ENCODE measurements around the gene CLEC3B.
"Not testable (repeated sequence)": the region's sequence is repeated elsewhere in the genome, so short reads cannot be mapped to it uniquely, and the experiment has no call there.

The CLEC3B gene

DNA sequence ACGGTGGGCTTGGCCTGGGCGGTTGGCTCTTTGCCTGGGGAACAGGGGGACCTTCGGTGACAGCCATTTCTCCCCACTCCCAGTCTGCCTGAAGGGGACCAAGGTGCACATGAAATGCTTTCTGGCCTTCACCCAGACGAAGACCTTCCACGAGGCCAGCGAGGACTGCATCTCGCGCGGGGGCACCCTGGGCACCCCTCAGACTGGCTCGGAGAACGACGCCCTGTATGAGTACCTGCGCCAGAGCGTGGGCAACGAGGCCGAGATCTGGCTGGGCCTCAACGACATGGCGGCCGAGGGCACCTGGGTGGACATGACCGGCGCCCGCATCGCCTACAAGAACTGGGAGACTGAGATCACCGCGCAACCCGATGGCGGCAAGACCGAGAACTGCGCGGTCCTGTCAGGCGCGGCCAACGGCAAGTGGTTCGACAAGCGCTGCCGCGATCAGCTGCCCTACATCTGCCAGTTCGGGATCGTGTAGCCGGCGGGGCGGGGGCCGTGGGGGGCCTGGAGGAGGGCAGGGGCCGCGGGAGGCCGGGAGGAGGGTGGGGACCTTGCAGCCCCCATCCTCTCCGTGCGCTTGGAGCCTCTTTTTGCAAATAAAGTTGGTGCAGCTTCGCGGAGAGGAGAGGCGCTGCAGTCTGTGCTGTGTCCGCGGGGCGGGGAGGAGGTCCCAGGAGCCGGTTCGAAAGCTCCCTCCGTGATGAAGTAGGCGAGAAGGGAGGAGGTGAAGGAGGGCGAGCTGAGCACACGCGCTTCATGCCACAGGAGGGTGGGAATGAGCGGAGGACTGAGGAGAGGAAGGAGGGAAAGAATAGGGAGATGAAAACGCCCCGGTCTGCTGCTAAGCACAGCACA, 9.6 kb downstream of the CLEC3B start:
- no peaks in the 10 kb centered on the region for H3K36me3 Mint-ChIP-seq (ENCODE audit: low read depth)
- no peak overlapping the region for H3K4me3 Mint-ChIP-seq

DNA sequence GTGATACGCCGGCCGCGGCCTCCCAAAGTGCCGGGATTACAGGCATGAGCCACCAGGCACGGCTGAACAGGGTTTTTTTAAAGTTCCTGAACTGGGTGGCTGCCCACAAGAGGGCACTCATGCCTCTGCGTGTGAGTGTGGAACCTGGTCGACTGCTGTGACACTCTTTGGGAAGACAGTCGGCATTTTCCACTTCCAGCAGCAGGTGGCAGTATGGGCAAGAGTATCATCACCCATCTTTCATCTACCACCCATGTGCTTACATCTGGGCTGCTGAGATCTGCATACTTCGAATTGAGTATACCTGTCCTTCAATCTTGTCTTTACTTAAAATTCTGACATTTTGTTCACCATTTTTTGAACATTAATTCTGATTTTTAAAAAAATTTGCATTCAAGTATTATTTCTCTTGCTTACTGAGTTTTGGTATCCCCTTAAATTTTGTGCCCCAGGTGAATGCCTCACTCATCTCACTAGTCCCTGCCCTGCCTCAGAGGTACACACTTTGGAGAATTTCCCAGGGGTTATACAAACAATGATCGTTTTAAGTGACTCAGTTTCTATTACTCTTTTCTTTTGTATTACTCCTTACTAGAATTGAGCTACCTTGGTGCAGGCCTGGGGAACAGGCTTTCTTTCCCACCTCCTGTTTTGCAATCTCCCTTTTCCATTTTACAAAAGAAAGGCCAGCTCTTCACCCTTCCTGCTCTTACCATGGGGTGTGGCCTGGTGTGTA, 11.8 kb downstream of the CLEC3B start:
- Mint-ChIP-seq H3K27me3 (peaks cover 36% of the 10 kb centered on the region), H3K4me1 (peaks cover 43% of the 10 kb centered on the region), H3K36me3 (ENCODE audit: low read depth) (no peaks in the 10 kb centered on the region), H3K4me3 (no peak overlapping the region), H3K27ac (no peak overlapping the region), H3K9me3 (no peaks in the 10 kb centered on the region)
- ATAC-seq (peak; percentile 86), DNase-seq (peak; percentile 88)

More for the DNA sequence above, 9.6 kb downstream of the CLEC3B start:
- Mint-ChIP-seq H3K4me1 (peaks cover 26% of the 10 kb centered on the region), H3K9me3 (no peaks in the 10 kb centered on the region), H3K27me3 (peaks cover 36% of the 10 kb centered on the region), H3K27ac (no peak overlapping the region)
- ATAC-seq, result no peak
- peak; percentile 18 for DNase-seq

GRCh38 chr3:45041666-45042065, 15.6 kb downstream of the CLEC3B start:
- DNase-seq, result no peak
- no peaks in the 10 kb centered on the region for H3K36me3 Mint-ChIP-seq (ENCODE audit: low read depth)
- H3K9me3 Mint-ChIP-seq, result no peaks in the 10 kb centered on the region
- H3K27ac Mint-ChIP-seq, result no peak overlapping the region
- no peak overlapping the region for H3K4me3 Mint-ChIP-seq
- H3K27me3 Mint-ChIP-seq, result peaks cover 23% of the 10 kb centered on the region
- ATAC-seq, result no peak
- H3K4me1 Mint-ChIP-seq, result peaks cover 22% of the 10 kb centered on the region

DNA sequence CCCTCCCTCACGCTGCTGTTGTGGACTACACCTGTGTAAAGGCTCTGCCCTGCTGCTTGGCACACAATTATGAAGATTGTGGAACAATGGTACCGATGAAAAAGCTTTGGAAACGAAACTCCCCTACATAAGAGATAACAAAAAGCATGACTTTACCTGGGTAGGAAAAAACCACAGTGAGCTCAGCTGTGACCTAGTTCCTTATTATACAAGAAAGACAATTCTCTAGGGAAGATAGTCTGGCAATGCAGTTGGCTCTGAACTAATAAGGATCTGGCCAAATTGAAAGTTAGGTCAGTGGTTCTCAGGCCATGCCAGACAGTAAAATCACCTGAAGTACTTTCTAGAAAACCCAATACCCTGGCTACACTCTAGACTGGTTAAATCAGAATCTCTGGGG, 16.1 kb downstream of the CLEC3B start:
- Mint-ChIP-seq H3K4me1 (peaks cover 22% of the 10 kb centered on the region), H3K27me3 (peaks cover 21% of the 10 kb centered on the region), H3K27ac (no peak overlapping the region), H3K9me3 (no peaks in the 10 kb centered on the region), H3K4me3 (no peak overlapping the region), H3K36me3 (ENCODE audit: low read depth) (no peaks in the 10 kb centered on the region)
- no peak for DNase-seq
- ATAC-seq, result no peak

GRCh38 chr3:45043728-45044299, 17.7 kb downstream of the CLEC3B start:
- H3K9me3 Mint-ChIP-seq, result no peaks in the 10 kb centered on the region
- peaks cover 21% of the 10 kb centered on the region for H3K27me3 Mint-ChIP-seq
- H3K4me3 Mint-ChIP-seq, result no peak overlapping the region
- DNase-seq (no peak), ATAC-seq (no peak)
- H3K4me1 Mint-ChIP-seq, result peaks cover 22% of the 10 kb centered on the region
- H3K36me3 Mint-ChIP-seq (ENCODE audit: low read depth), result no peaks in the 10 kb centered on the region
- no peak overlapping the region for H3K27ac Mint-ChIP-seq

DNA sequence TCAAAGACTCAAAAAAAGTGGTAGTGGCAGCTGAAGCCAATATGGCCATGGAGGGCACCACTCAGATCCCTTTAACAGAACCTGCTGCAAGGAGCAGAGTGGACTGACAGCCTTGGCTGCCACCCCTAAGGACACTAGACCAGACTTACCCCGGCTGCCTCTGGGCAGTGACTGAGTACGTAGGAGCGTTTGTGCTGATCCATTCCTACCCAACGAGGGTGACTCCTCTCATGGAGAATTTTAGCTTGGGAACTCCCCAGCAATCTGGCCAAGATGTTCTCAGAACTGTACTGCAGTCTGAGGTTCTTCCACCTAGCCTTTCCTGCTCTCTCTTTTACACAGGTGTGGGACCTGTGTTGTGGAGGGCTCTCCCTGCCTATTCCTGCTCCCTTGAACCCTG, 22.1 kb downstream of the CLEC3B start:
- no peaks in the 10 kb centered on the region for H3K36me3 Mint-ChIP-seq (ENCODE audit: low read depth)
- DNase-seq (no peak), ATAC-seq (no peak)
- H3K27ac Mint-ChIP-seq, result no peak overlapping the region
- no peaks in the 10 kb centered on the region for H3K9me3 Mint-ChIP-seq
- H3K4me3 Mint-ChIP-seq, result no peak overlapping the region
- H3K27me3 Mint-ChIP-seq, result peaks cover 32% of the 10 kb centered on the region
- no peaks in the 10 kb centered on the region for H3K4me1 Mint-ChIP-seq

- H3K4me1 Mint-ChIP-seq, result peaks cover 7% of the 10 kb centered on the region
- H3K36me3 Mint-ChIP-seq (ENCODE audit: low read depth), result no peaks in the 10 kb centered on the region
- no peaks in the 10 kb centered on the region for H3K9me3 Mint-ChIP-seq
- no peak overlapping the region for H3K4me3 Mint-ChIP-seq
- ATAC-seq, result no peak
- H3K27me3 Mint-ChIP-seq, result peaks cover 32% of the 10 kb centered on the region
- no peak overlapping the region for H3K27ac Mint-ChIP-seq
- no peak for DNase-seq
These were observed 23.7 kb downstream of the CLEC3B start for GRCh38 chr3:45049807-45050206.

DNA sequence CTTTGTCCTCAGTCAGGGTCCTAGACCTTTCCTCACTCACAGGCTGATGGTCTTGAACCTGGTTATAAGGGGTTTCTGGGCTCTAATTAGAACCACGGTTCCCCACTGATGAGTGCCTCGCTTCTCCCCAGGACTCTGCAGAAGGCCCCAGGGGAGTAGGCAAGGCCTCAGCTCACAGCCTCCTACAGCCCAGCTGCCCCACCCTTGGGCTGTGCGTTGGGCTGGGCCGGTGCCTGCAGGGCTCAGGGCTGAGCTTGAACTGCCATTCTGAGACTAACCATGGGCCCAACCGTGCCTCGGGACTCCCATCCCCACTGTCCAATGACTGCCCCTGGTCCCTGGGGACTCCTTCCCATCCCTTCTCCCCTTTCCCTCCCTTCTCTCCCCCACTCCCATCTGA, 25.6 kb downstream of the CLEC3B start:
- peaks cover 25% of the 10 kb centered on the region for H3K27me3 Mint-ChIP-seq
- H3K9me3 Mint-ChIP-seq, result no peaks in the 10 kb centered on the region
- no peak overlapping the region for H3K27ac Mint-ChIP-seq
- ATAC-seq (no peak), DNase-seq (no peak)
- H3K4me1 Mint-ChIP-seq, result peaks cover 18% of the 10 kb centered on the region
- H3K36me3 Mint-ChIP-seq (ENCODE audit: low read depth), result no peaks in the 10 kb centered on the region
- H3K4me3 Mint-ChIP-seq, result no peak overlapping the region

DNA sequence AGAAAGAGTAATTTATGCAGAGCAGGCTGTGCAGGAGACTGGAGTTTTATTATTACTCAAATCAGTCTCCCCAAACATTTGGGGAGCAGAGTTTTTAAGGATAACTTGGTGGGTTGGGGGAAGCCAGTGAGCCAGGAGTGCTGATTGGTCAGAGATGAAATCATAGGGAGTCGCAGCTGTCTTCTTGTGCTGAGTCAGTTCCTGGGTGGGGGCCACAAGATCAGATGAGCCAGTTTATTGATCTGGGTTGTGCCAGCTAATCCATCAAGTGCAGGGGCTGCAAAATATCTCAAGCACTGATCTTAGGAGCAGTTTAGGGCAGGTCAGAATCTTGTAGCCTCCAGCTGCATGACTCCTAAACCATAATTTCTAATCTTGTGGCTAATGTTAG, 27.7 kb downstream of the CLEC3B start:
- H3K27me3 Mint-ChIP-seq, result peaks cover 22% of the 10 kb centered on the region
- peaks cover 33% of the 10 kb centered on the region for H3K4me1 Mint-ChIP-seq
- DNase-seq; H3K4me3 Mint-ChIP-seq; H3K36me3 Mint-ChIP-seq (ENCODE audit: low read depth); H3K9me3 Mint-ChIP-seq; ATAC-seq; H3K27ac Mint-ChIP-seq: not testable (repeated sequence)

GRCh38 chr3:45054196-45054857, 28.2 kb downstream of the CLEC3B start:
- DNase-seq (no peak), ATAC-seq (no peak)
- no peak overlapping the region for H3K27ac Mint-ChIP-seq

DNA sequence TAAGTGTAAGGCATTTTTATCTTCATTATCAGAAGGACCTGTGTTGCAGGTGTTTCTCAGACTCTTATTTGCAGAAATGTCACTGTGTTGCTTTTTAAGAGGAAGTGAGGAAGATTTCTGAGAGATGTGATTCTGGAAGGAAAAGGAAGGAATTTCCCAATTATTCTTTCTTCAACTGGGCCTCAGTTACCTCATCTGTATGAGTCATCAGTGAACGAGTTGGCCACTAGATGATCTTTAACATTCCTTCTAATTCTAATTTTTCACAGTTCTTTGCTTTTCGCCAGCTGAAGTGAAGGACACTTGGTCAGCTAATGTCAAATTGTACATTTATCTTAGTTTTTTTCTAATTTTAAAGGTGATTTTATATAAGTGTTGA, 28.9 kb downstream of the CLEC3B start:
- ATAC-seq, result no peak
- H3K27me3 Mint-ChIP-seq, result peaks cover 14% of the 10 kb centered on the region
- no peaks in the 10 kb centered on the region for H3K36me3 Mint-ChIP-seq (ENCODE audit: low read depth)
- peaks cover 36% of the 10 kb centered on the region for H3K4me1 Mint-ChIP-seq
- H3K9me3 Mint-ChIP-seq, result no peaks in the 10 kb centered on the region
- no peak overlapping the region for H3K4me3 Mint-ChIP-seq
- DNase-seq, result no peak
- no peak overlapping the region for H3K27ac Mint-ChIP-seq

More at GRCh38 chr3:45054196-45054857, 28.2 kb downstream of the CLEC3B start:
- Mint-ChIP-seq H3K36me3 (ENCODE audit: low read depth) (no peaks in the 10 kb centered on the region), H3K4me3 (no peak overlapping the region), H3K9me3 (no peaks in the 10 kb centered on the region), H3K27me3 (peaks cover 21% of the 10 kb centered on the region), H3K4me1 (peaks cover 36% of the 10 kb centered on the region)

- DNase-seq, result no peak
- ATAC-seq, result no peak
- Mint-ChIP-seq H3K9me3 (no peaks in the 10 kb centered on the region), H3K4me3 (no peak overlapping the region), H3K4me1 (peaks cover 36% of the 10 kb centered on the region), H3K36me3 (ENCODE audit: low read depth) (no peaks in the 10 kb centered on the region), H3K27me3 (peaks cover 11% of the 10 kb centered on the region), H3K27ac (no peak overlapping the region)
These were observed 29.5 kb downstream of the CLEC3B start for GRCh38 chr3:45055411-45056143.

GRCh38 chr3:45056608-45057301, 30.7 kb downstream of the CLEC3B start:
- no peak overlapping the region for H3K4me3 Mint-ChIP-seq
- no peak for ATAC-seq
- H3K9me3 Mint-ChIP-seq, result no peaks in the 10 kb centered on the region
- no peak for DNase-seq
- H3K27ac Mint-ChIP-seq, result no peak overlapping the region
- no peaks in the 10 kb centered on the region for H3K36me3 Mint-ChIP-seq (ENCODE audit: low read depth)
- H3K27me3 Mint-ChIP-seq, result peaks cover 9% of the 10 kb centered on the region
- H3K4me1 Mint-ChIP-seq, result peaks cover 36% of the 10 kb centered on the region

Measured in activated naive CD8-positive, alpha-beta T cell treated with anti-CD3 and anti-CD28 coated beads, Interleukin-2, amount 50 U/mL, for 24 hours (primary cell).